ENCODE data around the gene FADS1.

FADS1 gene

DNA sequence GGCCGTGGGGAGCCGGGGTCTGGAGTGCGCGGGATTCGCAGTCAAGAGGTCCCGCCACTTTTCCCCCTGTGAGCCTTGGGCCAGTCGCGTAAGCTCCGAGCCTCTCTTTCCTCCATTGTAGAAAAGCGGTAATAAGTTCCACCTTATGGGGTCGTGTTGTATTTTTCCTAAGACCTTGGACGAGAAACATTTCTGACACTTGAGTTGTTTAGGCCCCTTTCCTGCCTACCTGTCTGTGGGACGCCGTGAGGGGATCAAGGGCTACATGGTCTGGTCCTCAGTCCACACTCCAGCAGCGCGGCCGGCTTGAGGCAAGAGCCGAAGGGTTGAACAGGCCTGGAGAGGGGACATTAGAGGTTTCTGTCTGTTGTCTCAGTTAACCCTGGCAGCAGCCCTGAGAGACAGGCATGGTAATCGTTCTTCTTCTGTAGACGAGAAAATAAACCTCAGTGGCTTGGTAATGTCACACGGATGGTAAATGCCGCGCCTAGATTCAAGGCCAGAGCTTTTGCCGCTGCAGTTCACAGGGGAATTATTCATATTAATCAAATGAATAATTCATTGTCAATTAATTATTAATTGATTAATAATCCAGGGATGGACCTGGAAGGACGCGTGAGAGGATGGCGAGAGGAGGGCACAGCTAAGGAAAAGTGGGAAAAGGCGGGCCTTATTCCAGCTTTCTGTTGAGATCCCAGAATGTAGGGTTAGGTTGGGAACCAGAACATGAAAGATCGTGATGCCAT lies 23.5 kb downstream of the FADS1 start:
- DNase-seq: no peak

GRCh38 chr11:61792310-61793082 lies 24.3 kb downstream of the FADS1 start, which contains the start of the genes FEN1 and TMEM258:
TSS of gene FEN1 (plus strand) at chr11:61792911. CDS start at chr11:61795362, 2,451 bp downstream.
TSS of gene TMEM258 (minus strand) at chr11:61792599. CDS start at chr11:61792558, 41 bp downstream.
- DNase-seq: peak; percentile 95

- peak; percentile 75 for DNase-seq
These were observed 25.0 kb downstream of the FADS1 start for GRCh38 chr11:61791737-61792309.

DNA sequence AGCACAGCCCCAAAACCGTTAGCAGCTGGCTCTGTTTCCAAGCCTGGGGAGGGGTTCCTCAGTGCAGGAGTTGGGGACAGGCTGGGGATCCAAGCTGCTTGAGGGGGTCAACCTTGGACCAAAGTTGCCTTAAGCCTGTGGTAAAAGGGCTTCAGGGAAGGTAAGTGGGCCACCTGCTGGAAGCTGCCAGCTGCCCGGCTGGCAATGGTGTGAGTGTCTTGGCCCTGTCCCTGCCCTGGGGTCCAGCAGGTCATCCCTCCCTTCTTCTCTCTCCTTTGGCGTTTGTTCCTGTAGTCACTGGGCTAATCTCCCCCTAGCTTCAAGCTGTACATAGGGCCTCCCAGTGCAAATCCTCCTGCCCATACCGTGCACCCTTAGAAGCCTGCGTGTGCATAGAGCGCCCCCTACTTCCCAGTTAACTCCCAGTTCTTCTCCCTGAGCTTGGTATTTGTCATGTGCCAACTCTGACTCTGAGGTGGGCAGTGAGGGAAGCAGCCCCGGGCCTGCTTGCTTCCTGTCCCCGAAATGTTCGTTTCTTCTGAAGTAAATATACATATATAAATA lies 28.8 kb downstream of the FADS1 start:
- DNase-seq: no peak

GRCh38 chr11:61785837-61786402 lies 30.9 kb downstream of the FADS1 start:
- DNase-seq: no peak

- DNase-seq: no peak
These were observed 32.3 kb downstream of the FADS1 start for GRCh38 chr11:61784506-61784805.

DNA sequence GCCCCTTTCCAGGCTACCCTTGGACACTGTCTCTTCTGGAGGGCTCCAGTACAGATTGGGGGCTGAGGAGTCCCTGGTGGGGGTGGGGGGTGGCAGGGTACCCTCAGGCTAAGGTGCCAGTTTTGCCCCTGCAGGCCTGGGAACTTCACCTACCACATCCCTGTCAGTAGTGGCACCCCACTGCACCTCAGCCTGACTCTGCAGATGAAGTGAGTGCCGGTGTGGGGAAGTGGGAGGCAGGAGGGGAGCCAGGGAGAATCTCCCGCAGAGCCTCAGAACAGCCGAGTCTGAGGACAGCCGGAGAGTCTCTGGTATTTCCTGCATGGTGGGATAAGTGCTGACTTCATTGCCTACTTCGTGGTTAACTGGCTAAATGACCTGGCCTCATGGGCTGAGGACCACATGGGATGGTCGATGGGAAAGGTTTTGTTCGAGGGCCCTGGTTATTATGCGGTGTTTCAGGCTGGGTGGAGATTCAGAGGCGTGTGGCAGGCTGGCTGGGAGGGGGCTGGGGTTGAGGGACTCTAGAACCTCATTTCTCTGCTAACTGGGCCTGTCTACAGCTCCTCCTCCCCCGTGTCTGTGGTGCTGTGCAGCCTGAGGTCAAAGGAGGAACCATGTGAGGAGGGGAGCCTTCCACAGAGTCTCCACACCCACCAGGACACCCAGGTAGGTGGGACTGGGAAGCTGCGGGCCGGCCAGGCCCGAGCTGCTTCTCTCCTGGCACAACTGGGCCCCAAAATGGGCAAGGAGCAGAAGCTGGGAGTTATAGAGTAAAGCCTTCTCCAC lies 32.9 kb downstream of the FADS1 start:
- DNase-seq: no peak

DNA sequence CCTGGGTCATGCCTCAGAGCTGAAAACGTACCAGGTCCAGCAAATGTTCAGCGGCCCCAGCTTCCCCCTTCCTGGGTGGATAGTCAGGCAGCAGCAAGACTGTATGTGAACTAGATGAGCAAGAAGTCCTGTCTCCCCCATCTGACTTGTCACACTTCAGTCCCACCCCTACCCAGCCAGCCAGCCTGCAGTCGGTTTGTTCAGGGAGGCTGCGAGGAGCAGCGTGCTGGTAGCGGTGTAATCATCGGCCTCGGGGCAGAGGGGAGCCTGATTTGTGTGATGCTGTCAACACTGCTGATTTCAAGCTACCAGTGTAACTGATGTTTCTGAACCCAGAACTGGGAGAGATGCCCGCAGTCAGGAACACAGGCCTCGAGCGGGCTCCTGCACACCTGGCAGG lies 34.0 kb downstream of the FADS1 start:
- DNase-seq: no peak

DNA sequence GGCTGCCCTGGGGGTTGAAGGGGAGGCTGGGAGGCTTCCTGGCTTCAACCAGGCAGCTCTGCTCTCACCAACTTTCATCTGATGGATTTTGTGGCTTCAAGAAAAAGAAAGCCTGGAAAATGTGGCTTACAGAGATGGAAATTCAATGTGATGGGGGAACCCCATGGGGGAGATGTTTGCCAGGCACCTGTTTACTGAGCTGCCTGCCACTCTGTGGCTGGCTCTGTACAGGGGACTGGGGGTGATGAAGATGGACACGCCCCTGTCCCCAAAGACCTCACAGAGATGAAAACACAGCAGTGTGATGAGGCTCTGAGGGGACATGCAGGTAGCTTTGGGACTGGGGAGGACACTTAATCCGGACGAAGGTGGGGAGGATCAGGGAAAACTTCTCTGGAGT lies 34.5 kb downstream of the FADS1 start:
- no peak for DNase-seq

- no peak for DNase-seq
These were observed 35.2 kb downstream of the FADS1 start for GRCh38 chr11:61781585-61781984.

DNA sequence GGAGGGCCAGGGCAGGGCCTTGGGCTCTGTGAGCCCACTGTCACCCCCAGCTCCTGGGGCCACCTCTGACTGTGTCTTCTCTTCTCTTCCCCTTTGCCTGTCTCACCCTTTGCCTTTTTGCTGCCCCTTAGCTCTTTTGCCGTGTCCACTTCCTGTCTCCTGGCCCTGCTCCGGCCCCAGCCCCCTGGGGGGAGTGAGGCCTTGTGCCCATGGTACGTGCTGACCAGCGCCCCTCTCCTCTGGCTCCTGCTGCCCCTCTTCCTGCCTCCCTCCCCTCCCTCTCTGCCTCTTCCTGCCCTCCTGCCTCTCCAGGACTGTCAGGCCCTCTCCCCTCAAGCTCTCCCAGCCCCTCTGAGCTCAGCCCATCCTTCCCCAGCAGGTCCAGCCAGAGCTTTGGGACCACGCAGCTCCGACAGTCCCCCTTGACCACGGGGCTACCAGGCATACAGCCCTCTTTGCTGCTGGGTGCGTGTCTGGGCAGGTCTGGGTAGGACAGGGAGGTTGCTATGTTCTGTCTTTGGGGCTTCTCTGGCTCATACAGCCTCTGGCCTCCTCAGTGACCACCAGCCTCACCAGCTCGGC lies 36.1 kb downstream of the FADS1 start:
- no peak for DNase-seq

DNA sequence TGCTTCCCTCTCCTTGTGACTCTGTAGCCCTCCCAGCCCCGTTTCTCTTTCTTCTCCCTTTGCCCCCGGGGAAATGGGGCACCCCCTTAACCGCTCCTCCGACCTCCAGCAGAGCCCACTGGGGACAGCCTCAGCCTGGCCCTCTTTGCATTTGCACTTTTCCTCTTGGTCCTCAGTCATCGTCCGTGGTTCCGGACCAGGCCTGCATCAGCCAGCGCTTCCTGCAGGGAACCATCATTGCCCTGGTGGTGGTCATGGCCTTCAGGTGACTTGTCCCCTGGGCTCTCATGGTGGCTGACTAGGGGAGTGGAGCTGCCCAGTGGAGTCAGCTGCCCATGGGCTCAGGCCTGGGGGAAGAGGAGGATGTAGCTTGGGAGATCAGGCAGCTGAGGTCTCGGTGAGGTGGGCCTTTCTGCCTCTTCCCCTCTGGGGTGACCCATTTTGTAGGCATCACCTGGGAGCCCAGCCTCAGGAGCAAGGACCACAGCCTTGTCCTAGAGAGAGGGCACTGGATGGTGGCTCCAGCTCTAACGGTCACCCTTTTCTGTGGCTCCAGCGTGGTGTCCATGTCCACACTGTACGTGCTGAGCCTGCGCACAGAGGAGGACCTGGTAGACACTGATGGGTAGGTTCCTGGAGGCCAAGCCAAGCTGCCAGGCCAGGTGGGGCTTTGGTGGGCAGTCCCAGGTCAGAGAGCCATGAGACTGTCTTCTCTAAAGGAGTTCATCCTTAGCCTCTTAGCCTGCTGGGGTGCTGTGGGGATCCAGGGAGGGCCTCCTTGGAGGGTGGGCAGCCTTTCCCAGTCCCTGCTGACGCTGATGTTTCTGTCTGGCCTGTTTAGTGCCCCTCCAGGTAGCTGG lies 36.9 kb downstream of the FADS1 start:
- no peak for DNase-seq

DNA sequence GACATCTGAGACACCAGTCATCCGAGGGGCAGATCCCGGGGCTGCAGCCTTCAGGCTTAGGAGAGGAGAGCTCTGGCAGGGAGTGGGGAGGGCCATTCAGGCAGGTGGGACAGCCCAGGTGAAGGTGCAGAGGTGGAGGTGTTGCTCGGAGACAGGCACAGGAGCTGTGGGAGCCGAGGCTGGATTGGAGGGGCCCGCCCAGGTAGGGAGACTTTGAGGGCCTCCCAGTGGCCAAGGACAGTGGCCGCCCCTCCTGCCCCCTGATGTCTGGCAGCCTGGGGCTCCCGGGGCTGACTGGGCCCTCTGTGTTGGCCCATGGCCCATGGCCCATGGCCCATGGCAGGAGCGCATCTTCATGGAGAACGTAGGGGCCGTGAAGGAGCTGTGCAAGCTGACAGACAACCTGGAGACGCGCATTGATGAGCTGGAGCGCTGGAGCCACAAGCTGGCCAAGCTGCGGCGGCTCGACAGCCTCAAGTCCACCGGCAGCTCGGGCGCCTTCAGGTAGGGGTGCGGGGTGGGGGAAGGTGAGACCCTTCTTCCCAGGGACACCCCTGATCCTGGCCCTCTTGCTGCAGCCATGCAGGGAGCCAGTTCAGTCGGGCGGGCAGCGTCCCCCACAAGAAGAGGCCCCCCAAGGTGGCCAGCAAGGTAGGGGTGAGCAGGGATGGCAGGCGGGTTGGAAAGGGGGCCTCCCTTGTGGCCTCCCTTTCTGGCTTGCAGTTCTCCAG lies 37.7 kb downstream of the FADS1 start:
- no peak for DNase-seq

- no peak for DNase-seq
These were observed 38.4 kb downstream of the FADS1 start for GRCh38 chr11:61778357-61778886.

DNA sequence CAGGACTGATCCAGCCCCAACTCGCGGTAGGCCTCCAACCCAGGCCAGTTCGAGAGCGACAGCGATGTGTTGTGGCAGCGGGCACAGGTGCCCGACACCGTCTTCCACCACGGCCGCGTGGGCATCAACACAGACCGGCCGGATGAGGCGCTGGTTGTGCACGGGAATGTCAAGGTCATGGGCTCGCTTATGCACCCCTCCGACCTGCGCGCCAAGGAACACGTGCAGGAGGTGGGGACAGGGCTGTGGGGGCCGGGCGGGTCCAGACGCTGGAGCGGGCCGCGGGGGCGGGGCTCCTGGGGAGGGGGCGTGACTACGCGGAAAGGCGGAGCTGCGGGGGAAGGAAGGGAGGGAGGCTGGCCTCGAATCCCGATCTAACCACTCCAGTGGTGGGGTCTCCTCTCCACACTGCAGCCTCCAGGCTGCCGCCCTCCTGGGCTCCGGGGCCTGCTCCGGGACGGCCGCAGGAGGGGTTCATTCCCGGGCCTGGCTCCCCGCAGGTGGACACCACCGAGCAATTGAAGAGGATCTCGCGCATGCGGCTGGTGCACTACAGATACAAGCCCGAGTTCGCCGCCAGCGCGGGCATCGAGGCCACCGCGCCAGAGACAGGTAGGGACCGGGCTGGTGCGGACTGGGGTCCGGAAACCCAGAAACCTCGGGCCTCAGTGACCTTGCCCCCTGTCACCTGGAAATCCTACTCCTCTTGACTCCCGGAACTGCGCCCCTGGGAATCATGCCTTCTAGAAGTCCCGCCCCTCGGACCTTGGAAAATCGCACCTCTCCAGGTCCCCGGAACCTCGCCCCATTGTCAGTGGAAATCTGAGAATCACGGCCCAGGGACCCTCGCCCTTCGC lies 39.3 kb downstream of the FADS1 start:
- peak; percentile 87 for DNase-seq

GRCh38 chr11:61776561-61777075 lies 40.2 kb downstream of the FADS1 start:
- DNase-seq: peak; percentile 80

DNA sequence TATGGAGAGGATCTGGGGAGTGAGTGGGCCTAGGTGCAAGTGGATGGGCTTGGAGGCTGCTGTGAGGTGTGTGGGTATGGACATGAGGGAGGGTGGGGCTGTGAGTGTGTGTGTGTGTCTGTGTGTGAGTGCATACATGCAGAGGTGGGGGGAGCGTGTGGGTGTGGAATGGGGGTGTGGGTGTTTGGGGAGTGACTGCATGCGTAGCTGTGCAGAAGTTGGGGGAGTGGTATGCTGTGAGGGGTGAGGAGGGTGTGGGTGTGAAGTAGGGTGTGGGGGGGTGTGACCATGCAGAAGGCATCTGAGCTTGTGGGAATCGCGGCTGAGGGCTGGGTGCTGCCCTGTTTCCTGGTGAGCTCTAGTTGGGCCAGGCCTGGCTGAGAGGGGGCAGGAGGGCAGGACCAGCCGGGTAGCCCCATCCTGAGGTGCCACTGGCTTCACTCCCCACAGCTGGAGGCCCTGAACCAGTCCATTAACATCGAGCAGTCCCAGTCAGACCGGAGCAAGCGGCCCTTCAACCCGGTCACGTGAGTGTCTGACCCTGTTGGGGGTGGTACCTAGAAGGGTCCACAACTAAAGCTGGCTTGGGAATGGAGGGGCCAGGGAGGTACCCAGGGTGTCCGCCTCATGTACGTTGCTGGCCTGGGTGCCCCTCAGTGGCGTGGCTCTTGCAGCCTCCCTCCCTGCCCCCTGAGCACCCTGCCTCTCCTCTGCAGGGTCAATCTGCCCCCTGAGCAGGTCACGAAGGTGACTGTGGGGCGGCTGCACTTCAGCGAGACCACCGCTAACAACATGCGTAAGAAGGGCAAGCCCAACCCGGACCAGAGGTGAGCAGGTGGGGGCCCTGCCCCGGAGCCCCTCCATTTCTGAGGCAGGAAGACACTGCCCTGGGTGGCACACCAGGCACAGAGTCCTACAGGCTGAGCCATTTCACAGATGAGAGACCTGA lies 40.9 kb downstream of the FADS1 start:
- DNase-seq: no peak

GRCh38 chr11:61775106-61775505 lies 41.7 kb downstream of the FADS1 start:
- no peak for DNase-seq
